ENCODE data around the gene RNF44.
"Not testable (repeated sequence)": the region's sequence is repeated elsewhere in the genome, so short reads cannot be mapped to it uniquely, and the experiment has no call there.

RNF44 gene

GRCh38 chr5:176489077-176489476, 48.1 kb downstream of the RNF44 start:
- peak; percentile 24 for DNase-seq (ENCODE audit: low read depth, low spot score)
- peak overlapping the region; percentile 70 for H3K27ac ChIP-seq

- not testable (repeated sequence) for H3K27ac ChIP-seq
Measured at GRCh38 chr5:176487160-176487559, 50.0 kb downstream of the RNF44 start.

DNA sequence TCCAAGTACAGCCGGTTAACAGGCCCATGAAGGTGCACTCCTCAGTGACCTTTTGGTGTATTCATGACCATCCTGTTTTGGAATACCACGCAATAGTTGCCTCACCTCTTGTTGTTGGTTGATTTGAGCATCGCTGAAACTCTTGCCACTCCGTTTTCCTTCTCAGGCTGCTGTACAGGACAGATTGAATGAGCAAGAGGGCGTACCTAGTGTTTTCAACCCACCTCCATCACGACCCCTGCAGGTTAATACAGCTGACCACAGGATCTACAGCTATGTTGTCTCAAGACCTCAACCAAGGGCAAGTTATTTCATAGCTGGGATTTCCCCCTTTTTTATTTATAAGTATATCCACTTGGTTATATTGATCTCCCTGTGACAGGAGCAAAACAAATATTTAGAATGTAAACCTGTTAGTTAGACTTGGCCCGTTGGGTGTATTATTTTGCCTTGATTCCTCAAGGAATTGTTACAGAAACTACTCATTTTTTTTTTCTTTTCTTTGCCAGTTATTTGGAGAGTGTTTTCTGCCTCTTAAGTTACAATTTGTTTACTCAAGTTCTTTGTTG, 50.9 kb downstream of the RNF44 start:
- H3K27ac ChIP-seq, result no peak overlapping the region
- no peak for DNase-seq (ENCODE audit: low read depth, low spot score)

More at GRCh38 chr5:176487160-176487559, 50.0 kb downstream of the RNF44 start:
- DNase-seq (ENCODE audit: low read depth, low spot score), result not testable (repeated sequence)

DNA sequence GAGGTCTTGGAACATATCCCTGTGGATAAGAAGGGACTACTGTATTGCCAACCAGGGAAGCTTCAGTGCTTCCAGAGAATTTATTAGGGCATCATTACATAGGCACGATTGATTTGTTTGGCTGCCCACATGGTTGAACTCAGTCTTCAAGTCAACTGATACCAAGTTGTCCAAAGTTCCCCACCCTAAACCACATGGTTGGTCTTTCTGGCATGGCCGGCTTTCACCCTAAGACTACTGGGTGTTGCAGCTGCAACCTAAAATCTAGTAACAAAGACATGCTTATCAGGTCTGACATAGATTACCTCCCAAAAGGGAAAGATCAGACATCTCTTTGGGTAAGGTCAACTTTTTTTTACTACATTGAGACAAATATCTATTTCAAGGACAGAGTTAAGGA, 52.0 kb downstream of the RNF44 start:
- H3K27ac ChIP-seq, result no peak overlapping the region

GRCh38 chr5:176481711-176482110, 55.5 kb downstream of the RNF44 start:
- no peak for DNase-seq (ENCODE audit: low read depth, low spot score)
- H3K27ac ChIP-seq, result peak overlapping the region; percentile 9

More for the DNA sequence above, 52.0 kb downstream of the RNF44 start:
- DNase-seq (ENCODE audit: low read depth, low spot score), result no peak
